Activated CD8-positive, alpha-beta T cell treated with anti-CD3 and anti-CD28 coated beads for 36 hours (primary cell): ENCODE data around the gene USP21. TPM values are rescaled to one million over a fixed set of nuclear protein-coding genes. Genes with fewer than 3 reads are reported as not detected.

ENCODE experiments used
- ATAC-seq: fragments of 200-7000 bp; cut with Tn5 transposase; one replicate; pipeline ENCODE4 v1.10.0; 2021; ENCODE audit warnings: mild to moderate bottlenecking, moderate library complexity
- CTCF ChIA-PET: fragments of 350-600 bp; sonication (Branson Sonifier 250); formaldehyde crosslinking; loops from one replicate; lab custom pipeline; 2021; ENCODE audit warnings: antibody characterized with exemption; lab: Charles Lee
- POLR2A ChIA-PET: fragments of 350-600 bp; sonication (Branson Sonifier 250); formaldehyde crosslinking; loops from one replicate; lab custom pipeline; 2021; ENCODE audit warnings: antibody characterized with exemption; lab: Charles Lee
- DNase-seq: peaks from one replicate; pipeline ENCODE4 v3.0.0-alpha.2; 2020
- H3K27ac Mint-ChIP-seq: one replicate; pipeline ENCODE4 v1.8.0; 2021; ENCODE audit warnings: mild to moderate bottlenecking, mixed read lengths
- H3K27me3 Mint-ChIP-seq: one replicate; pipeline ENCODE4 v1.8.0; 2021; ENCODE audit warnings: mixed read lengths
- H3K36me3 Mint-ChIP-seq: one replicate; pipeline ENCODE4 v1.8.0; 2021; ENCODE audit warnings: low read depth, mixed read lengths
- H3K4me1 Mint-ChIP-seq: one replicate; pipeline ENCODE4 v1.8.0; 2021; ENCODE audit warnings: low read depth, mixed read lengths
- H3K4me3 Mint-ChIP-seq: one replicate; pipeline ENCODE4 v1.8.0; 2021; ENCODE audit warnings: mild to moderate bottlenecking, moderate library complexity, mixed read lengths
- H3K9me3 Mint-ChIP-seq: one replicate; pipeline ENCODE4 v1.8.0; 2021; ENCODE audit warnings: mixed read lengths
- intact Hi-C: fragments of 100-400 bp; cut with micrococcal nuclease; formaldehyde crosslinking; loops from one replicate; pipeline ENCODE4 v1.10.0; 2022
- total RNA-seq, 2 experiments: library from RNA; stranded (reverse); gene quantifications; one replicate each; pipeline ENCODE4 v1.2.3, GENCODE V29; 2021
- TF ChIP-seq, protein P1 (sequence below): fragments of 200-600 bp; IDR thresholded peaks from one replicate; pipeline ENCODE4 v1.8.0; 2022; ENCODE audit warnings: antibody characterized with exemption, mild to moderate bottlenecking

USP21 gene
- total RNA-seq, 2 experiments from 2014 or later, result 24.4 to 26.7 TPM

DNA sequence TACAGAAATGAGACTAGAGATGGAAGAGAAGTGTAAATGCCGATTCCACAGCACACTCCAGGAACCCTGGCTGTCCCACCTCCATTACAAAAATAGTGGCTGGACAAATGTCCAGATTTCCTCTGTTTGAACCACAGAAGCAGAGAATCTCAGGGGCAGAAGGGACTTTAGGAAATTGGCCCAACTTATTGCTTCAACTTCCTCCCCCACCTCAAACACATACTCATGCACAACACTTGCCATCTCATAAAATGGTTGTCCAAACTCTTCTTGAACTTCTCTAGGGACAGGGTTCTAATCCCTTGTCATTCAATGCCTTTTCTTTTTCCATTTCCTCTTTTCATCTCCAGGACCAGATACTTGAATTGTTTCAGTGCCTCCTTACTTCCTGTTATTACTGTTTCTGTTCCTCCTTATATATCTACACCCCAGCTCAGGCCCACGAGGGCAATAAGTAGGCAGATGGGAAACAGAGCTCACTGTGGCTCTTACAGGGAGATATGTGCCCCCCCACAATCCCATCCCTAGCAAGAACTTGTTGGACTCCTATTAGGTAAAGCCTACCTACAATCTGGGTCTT is 26.5 kb downstream of the USP21 start:
- ATAC-seq (no peak), DNase-seq (no peak)
- POLR2A ChIA-PET, result interaction anchor here (0.6 to 1.4 kb wide), 6 partner anchors 16 to 201 kb away, joined by 3 to 6 read pairs (median 4); partner anchors contain the start of genes NDUFS2, PPOX and TOMM40L

DNA sequence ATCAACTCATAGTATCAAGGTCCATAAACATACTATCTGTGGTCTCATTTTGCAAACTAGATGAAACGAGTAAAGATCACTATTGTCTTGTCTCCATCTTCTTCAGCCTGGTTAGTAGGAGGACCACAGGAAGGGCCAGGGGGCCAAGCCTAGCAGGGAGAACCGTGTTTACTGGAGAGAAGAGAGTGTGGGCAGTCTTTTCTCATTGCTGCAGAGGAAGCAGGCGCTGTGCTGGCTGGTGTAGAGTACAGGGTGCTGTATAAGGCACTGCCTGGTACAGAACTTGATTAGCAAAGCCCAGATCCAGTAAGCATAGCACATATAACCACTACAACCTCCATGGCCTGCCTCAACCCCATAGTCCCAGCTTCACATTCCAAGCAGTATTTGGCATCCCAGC is 28.0 kb downstream of the USP21 start:
- ATAC-seq (no peak), DNase-seq (no peak)
- POLR2A ChIA-PET, result interaction anchor here (1.0 to 1.4 kb wide), 2 partner anchors 30 to 38 kb away, joined by 3 to 6 read pairs; partner anchors contain the start of gene TOMM40L
- Mint-ChIP-seq H3K9me3 (no peaks in the 10 kb centered on the region), H3K4me3 (no peak overlapping the region), H3K4me1 (peaks cover 56% of the 10 kb centered on the region), H3K27ac (peak overlapping the region; percentile 95), H3K27me3 (no peaks in the 10 kb centered on the region), H3K36me3 (no peaks in the 10 kb centered on the region)
- TF ChIP-seq, protein P1, sequence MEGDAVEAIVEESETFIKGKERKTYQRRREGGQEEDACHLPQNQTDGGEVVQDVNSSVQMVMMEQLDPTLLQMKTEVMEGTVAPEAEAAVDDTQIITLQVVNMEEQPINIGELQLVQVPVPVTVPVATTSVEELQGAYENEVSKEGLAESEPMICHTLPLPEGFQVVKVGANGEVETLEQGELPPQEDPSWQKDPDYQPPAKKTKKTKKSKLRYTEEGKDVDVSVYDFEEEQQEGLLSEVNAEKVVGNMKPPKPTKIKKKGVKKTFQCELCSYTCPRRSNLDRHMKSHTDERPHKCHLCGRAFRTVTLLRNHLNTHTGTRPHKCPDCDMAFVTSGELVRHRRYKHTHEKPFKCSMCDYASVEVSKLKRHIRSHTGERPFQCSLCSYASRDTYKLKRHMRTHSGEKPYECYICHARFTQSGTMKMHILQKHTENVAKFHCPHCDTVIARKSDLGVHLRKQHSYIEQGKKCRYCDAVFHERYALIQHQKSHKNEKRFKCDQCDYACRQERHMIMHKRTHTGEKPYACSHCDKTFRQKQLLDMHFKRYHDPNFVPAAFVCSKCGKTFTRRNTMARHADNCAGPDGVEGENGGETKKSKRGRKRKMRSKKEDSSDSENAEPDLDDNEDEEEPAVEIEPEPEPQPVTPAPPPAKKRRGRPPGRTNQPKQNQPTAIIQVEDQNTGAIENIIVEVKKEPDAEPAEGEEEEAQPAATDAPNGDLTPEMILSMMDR, result no peak
- CTCF ChIA-PET, result interaction anchor here (1.3 to 1.6 kb wide), 3 partner anchors 10 to 104 kb away, joined by 3 to 5 read pairs (median 5); partner anchors contain the start of genes B4GALT3 and TOMM40L
- intact Hi-C loops, result no loop called here

More for the DNA sequence above, 26.5 kb downstream of the USP21 start:
- intact Hi-C loops, result no loop called here
- TF ChIP-seq, protein P1, result no peak
- CTCF ChIA-PET, result interaction anchor here (0.7 to 2.0 kb wide), 13 partner anchors 9 to 196 kb away, joined by 3 to 14 read pairs (median 4); partner anchors contain the start of genes B4GALT3, PPOX and TOMM40L
- Mint-ChIP-seq H3K36me3 (no peaks in the 10 kb centered on the region), H3K9me3 (no peaks in the 10 kb centered on the region), H3K4me1 (peaks cover 68% of the 10 kb centered on the region), H3K27ac (peak overlapping the region; percentile 95), H3K4me3 (peak overlapping the region; percentile 48), H3K27me3 (no peaks in the 10 kb centered on the region)

DNA sequence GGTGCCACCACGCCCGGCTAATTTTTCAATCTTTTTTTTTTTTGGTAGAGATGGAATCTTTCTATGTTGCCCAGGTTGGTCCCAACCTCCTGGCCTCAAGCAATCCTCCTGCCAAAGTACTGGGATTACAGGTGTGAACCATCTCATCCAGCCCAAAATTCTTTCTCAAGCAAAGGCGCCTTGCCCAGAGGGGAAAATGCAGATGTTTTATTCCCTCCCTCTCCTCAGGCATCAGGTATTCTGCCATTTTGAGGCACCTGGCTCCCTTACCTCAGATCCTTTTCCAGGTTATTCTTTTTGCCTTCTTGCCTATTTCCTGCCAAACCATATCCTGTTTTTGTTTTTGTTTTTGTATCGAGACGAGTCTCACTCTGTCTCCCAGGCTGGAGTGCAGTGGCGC is 29.1 kb downstream of the USP21 start:
- TF ChIP-seq, protein P1, result no peak
- POLR2A ChIA-PET, result no interaction called here
- H3K36me3 Mint-ChIP-seq, result no peaks in the 10 kb centered on the region
- H3K9me3 Mint-ChIP-seq, result no peaks in the 10 kb centered on the region
- intact Hi-C loops, result no loop called here
- no peak overlapping the region for H3K4me3 Mint-ChIP-seq
- CTCF ChIA-PET, result interaction anchor here (0.9 to 1.5 kb wide), 2 partner anchors 11 to 37 kb away, joined by 3 to 5 read pairs; partner anchors contain the start of gene TOMM40L
- H3K4me1 Mint-ChIP-seq, result peaks cover 53% of the 10 kb centered on the region
- DNase-seq (no peak), ATAC-seq (no peak)
- H3K27ac Mint-ChIP-seq, result peak overlapping the region; percentile 74
- H3K27me3 Mint-ChIP-seq, result no peaks in the 10 kb centered on the region

DNA sequence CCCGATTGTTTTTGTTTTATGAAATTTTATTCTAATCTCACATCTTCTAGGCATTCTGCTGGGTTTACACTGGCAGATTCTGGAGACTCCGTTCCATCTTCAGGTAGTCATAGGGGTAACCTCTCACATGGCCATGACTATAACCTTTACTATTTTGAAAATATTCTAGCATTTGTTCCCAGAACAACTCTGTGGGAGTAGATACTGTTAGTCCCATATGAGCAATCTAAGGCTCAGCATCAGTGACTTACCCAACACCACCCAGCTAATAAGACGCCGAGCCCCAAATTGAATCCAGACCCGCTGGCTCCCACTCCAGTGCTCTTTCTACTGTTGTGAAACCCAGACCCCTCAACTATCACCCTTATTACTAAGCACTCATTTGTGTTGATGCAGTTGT is 29.7 kb downstream of the USP21 start:
- intact Hi-C loops, result no loop called here
- ATAC-seq (no peak), DNase-seq (no peak)
- Mint-ChIP-seq H3K9me3 (no peaks in the 10 kb centered on the region), H3K4me3 (no peak overlapping the region), H3K4me1 (peaks cover 47% of the 10 kb centered on the region), H3K27ac (no peak overlapping the region), H3K27me3 (no peaks in the 10 kb centered on the region), H3K36me3 (no peaks in the 10 kb centered on the region)
- TF ChIP-seq, protein P1, result no peak
- ChIA-PET CTCF (interaction anchor here (0.9 to 1.2 kb wide), 2 partner anchors 10 to 194 kb away, joined by 3 read pairs; no protein-coding TSS in a partner anchor), POLR2A (no interaction called here)
